HCT116 (cell line): Measurements from ENCODE around the gene FAM47B. TPM values are rescaled to one million over a fixed set of nuclear protein-coding genes. Genes with fewer than 3 reads are reported as not detected.

ENCODE experiments used
- ATAC-seq: fragments of 200-7000 bp; cut with Tn5 transposase; 2 replicates; pipeline ENCODE4 v1.9.1; 2020; ENCODE audit warnings: mild to moderate bottlenecking, moderate library complexity
- BruUV-seq: library from RNA; stranded (reverse); fragments of 400-500 nt; replicated peaks from 2 replicates; lab custom pipeline; 2021; lab: Mats Ljungman, UMichigan
- CTCF ChIA-PET: fragments of 300-600 bp; sonication (Branson Sonifier 250); formaldehyde crosslinking; loops from one replicate; lab custom pipeline; 2021; ENCODE audit warnings: antibody characterized with exemption; lab: Charles Lee
- POLR2A ChIA-PET: fragments of 300-600, 350-600 bp; sonication (Branson Sonifier 250); formaldehyde crosslinking; loops from one replicate; lab custom pipeline; 2021; ENCODE audit warnings: antibody characterized with exemption; lab: Charles Lee
- RAD21 ChIA-PET, 2 experiments: fragments of 300-600 bp; sonication (Branson Sonifier 250); formaldehyde crosslinking; loops; one replicate each; lab custom pipeline; 2023; ENCODE audit warnings: low total read pairs in 2 of 2; ENCODE audit not compliant: uncharacterized antibody in 2 of 2, unreplicated experiment in 2 of 2, low non-redundant PET in 1 of 2; lab: Charles Lee
- DNase-seq: peaks from one replicate; pipeline ENCODE4 v3.0.0-alpha.2; 2010; ENCODE audit warnings: low read depth, low spot score
- H2AFZ ChIP-seq: fragments of 200-600 bp; shearing (Covaris generic), sonication (generic); 2 replicates; pipeline ENCODE4 v1.6.1; 2017; ENCODE audit warnings: low read depth, mixed run types, mixed read lengths, antibody characterized with exemption, low read length; ENCODE audit not compliant: poor library complexity, severe bottlenecking
- H3K27ac ChIP-seq: 2 replicates; pipeline ENCODE4 v1.5.1; 2012; ENCODE audit warnings: low read depth, low read length
- H3K27me3 ChIP-seq: fragments of 200-600 bp; sonication (generic); 2 replicates; pipeline ENCODE4 v1.6.1; 2016; ENCODE audit warnings: mixed run types, low read length, mixed read lengths; ENCODE audit not compliant: insufficient read depth
- H3K36me3 ChIP-seq, 2 experiments: fragments of 200-500 bp in 1 of 2; fragments of 200-600 bp in 1 of 2; sonication (Bioruptor generic) in 1 of 2; sonication (generic) in 1 of 2; 2 replicates each; pipeline versions ENCODE4 v1.5.1 to v1.6.1; 2014 to 2016; ENCODE audit warnings: low read length in 2 of 2, inconsistent platforms in 1 of 2, mixed read lengths in 1 of 2, mixed run types in 1 of 2; ENCODE audit not compliant: insufficient read depth in 2 of 2, control insufficient read depth in 1 of 2
- H3K4me1 ChIP-seq, 2 experiments: fragments of 200-600 bp in 1 of 2; sonication (generic) in 1 of 2; 2 replicates each; pipeline versions ENCODE4 v1.5.1 to v1.6.1; 2012 to 2017; ENCODE audit warnings: low read length in 2 of 2, inconsistent platforms in 1 of 2, mild to moderate bottlenecking in 1 of 2, mixed read lengths in 1 of 2, mixed run types in 1 of 2, moderate library complexity in 1 of 2; ENCODE audit not compliant: insufficient read depth in 2 of 2, control insufficient read depth in 1 of 2
- H3K4me2 ChIP-seq: fragments of 200-600 bp; sonication (generic); 2 replicates; pipeline ENCODE4 v1.6.1; 2017; ENCODE audit warnings: mixed run types, low read length, mixed read lengths
- H3K4me3 ChIP-seq, 2 experiments: fragments of 200-600 bp in 1 of 2; sonication (generic) in 1 of 2; replicated peaks in 1 of 2; 2 replicates each; pipeline ENCODE4 v1.5.1; 2011 to 2016; ENCODE audit warnings: low read length in 2 of 2, control low read depth in 1 of 2, low read depth in 1 of 2, mild to moderate bottlenecking in 1 of 2, mixed read lengths in 1 of 2, mixed run types in 1 of 2
- H3K79me2 ChIP-seq: fragments of 200-600 bp; sonication (generic); 2 replicates; pipeline ENCODE4 v1.6.1; 2017; ENCODE audit warnings: mild to moderate bottlenecking, mixed run types, low read length, moderate library complexity, mixed read lengths; ENCODE audit not compliant: insufficient read depth
- H3K9ac ChIP-seq: fragments of 200-600 bp; sonication (generic); 2 replicates; pipeline ENCODE4 v1.6.1; 2016; ENCODE audit warnings: low read length, mixed read lengths
- H3K9me2 ChIP-seq: fragments of 200-600 bp; sonication (generic), shearing (Covaris generic); 2 replicates; pipeline ENCODE4 v1.6.1; 2017; ENCODE audit warnings: mixed run types, mild to moderate bottlenecking, moderate library complexity; ENCODE audit not compliant: insufficient read depth
- H3K9me3 ChIP-seq, 2 experiments: fragments of 200-500 bp in 1 of 2; fragments of 200-600 bp in 1 of 2; sonication (Bioruptor generic) in 1 of 2; sonication (generic) in 1 of 2; 2 replicates each; pipeline ENCODE4 v1.6.1; 2014 to 2017; ENCODE audit warnings: low read length in 2 of 2, mixed read lengths in 2 of 2, inconsistent platforms in 1 of 2, low read depth in 1 of 2, mild to moderate bottlenecking in 1 of 2, mixed run types in 1 of 2, moderate library complexity in 1 of 2; ENCODE audit not compliant: control insufficient read depth in 1 of 2, insufficient read depth in 1 of 2
- H4K20me1 ChIP-seq: fragments of 200-600 bp; sonication (generic), shearing (Covaris generic); 2 replicates; pipeline ENCODE4 v1.6.1; 2017; ENCODE audit warnings: mixed run types, mild to moderate bottlenecking, moderate library complexity; ENCODE audit not compliant: insufficient read depth
- EZH2phosphoT487 ChIP-seq: fragments of 200-600 bp; IDR thresholded peaks from 2 replicates; pipeline ENCODE4 v1.6.1; 2018; ENCODE audit warnings: antibody characterized with exemption, borderline replicate concordance
- JUND ChIP-seq: IDR thresholded peaks from 2 replicates; pipeline ENCODE4 v1.6.1; 2012
- SIN3A ChIP-seq: IDR thresholded peaks from 2 replicates; pipeline ENCODE4 v1.6.1; 2012; ENCODE audit warnings: low read depth
- YY1 ChIP-seq: IDR thresholded peaks from 2 replicates; pipeline ENCODE4 v1.6.1; 2011; ENCODE audit warnings: low read length, low read depth, moderate library complexity, mild to moderate bottlenecking; ENCODE audit not compliant: insufficient replicate concordance; ENCODE audit errors: extremely low read depth
- ZFX ChIP-seq: fragments of 450-650 bp; IDR thresholded peaks from 2 replicates; pipeline ENCODE4 v1.6.1; 2017
- ZNF274 ChIP-seq: fragments of 200-500 bp; sonication (Bioruptor generic); IDR thresholded peaks from 2 replicates; pipeline ENCODE4 v1.6.1; 2014; ENCODE audit warnings: mild to moderate bottlenecking, low read depth, low read length, inconsistent platforms
- intact Hi-C: fragments of 100-400 bp; cut with micrococcal nuclease; formaldehyde crosslinking; loops from 2 replicates; pipeline ENCODE4 v1.10.0; 2022
- total RNA-seq: library from RNA; stranded (reverse); gene quantifications from one replicate; pipeline ENCODE4 v1.2.1, GENCODE V29; 2021; ENCODE audit not compliant: unreplicated experiment
- TF ChIP-seq, protein P1 (sequence below): IDR thresholded peaks from 2 replicates; pipeline ENCODE4 v1.6.1; 2012
- TF ChIP-seq, protein P2 (sequence below): IDR thresholded peaks from 2 replicates; pipeline ENCODE4 v1.6.1; 2012
- TF ChIP-seq, protein P3 (sequence below): IDR thresholded peaks from 2 replicates; pipeline ENCODE4 v1.6.1; 2011; ENCODE audit warnings: mild to moderate bottlenecking, low read length, moderate library complexity; ENCODE audit not compliant: insufficient replicate concordance; ENCODE audit errors: extremely low read depth
- TF ChIP-seq, protein P4 (sequence below), 3 experiments: fragments of 200-600 bp in 1 of 3; sonication (generic) in 1 of 3; IDR thresholded peaks in 2 of 3; conservative IDR thresholded peaks in 1 of 3; 2 replicates each; pipeline ENCODE4 v1.5.1; 2012 to 2017; ENCODE audit warnings: low read depth in 2 of 3, low read length in 2 of 3, antibody characterized with exemption in 1 of 3, borderline replicate concordance in 1 of 3, control low read depth in 1 of 3, mild to moderate bottlenecking in 1 of 3, mixed read lengths in 1 of 3, mixed run types in 1 of 3, moderate library complexity in 1 of 3; ENCODE audit not compliant: insufficient read depth in 1 of 3

The FAM47B gene
- total RNA-seq, 1 experiment from 2014 or later = not detected

DNA sequence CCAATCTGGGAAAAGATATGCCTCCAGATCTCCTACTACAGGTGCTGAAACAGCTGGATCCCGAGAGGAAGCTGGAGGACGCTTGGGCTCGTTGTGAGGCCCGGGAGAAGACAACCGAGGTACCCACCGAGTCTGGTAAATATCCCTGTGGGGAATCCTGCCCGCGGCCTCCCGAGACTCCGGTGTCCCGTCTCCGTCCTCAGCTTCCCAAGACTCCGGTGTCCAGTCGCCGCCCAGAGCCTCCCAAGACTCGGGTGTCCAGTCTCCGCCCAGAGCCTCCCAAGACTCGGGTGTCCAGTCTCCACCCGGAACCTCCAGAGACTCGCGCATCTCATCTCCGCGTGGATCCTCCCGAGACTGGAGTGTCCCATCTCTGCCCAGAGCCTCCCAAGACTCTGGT, 639 bp downstream of the FAM47B start:
- no TSS peak for BruUV-seq
- POLR2A ChIA-PET = no interaction called here
- intact Hi-C loops = no loop called here

More for the DNA sequence above, 639 bp downstream of the FAM47B start:
- no peaks in the 10 kb centered on the region for H3K9me3 ChIP-seq
- no peak for TF ChIP-seq JUND
- TF ChIP-seq YY1 = no peak
- TF ChIP-seq, protein P1, sequence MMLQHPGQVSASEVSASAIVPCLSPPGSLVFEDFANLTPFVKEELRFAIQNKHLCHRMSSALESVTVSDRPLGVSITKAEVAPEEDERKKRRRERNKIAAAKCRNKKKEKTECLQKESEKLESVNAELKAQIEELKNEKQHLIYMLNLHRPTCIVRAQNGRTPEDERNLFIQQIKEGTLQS = no peak
- TF ChIP-seq, protein P2, sequence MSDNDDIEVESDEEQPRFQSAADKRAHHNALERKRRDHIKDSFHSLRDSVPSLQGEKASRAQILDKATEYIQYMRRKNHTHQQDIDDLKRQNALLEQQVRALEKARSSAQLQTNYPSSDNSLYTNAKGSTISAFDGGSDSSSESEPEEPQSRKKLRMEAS = no peak
- no peak for TF ChIP-seq ZFX
- TF ChIP-seq ZNF274 = no peak
- no peak for TF ChIP-seq EZH2phosphoT487
- TF ChIP-seq, protein P3, sequence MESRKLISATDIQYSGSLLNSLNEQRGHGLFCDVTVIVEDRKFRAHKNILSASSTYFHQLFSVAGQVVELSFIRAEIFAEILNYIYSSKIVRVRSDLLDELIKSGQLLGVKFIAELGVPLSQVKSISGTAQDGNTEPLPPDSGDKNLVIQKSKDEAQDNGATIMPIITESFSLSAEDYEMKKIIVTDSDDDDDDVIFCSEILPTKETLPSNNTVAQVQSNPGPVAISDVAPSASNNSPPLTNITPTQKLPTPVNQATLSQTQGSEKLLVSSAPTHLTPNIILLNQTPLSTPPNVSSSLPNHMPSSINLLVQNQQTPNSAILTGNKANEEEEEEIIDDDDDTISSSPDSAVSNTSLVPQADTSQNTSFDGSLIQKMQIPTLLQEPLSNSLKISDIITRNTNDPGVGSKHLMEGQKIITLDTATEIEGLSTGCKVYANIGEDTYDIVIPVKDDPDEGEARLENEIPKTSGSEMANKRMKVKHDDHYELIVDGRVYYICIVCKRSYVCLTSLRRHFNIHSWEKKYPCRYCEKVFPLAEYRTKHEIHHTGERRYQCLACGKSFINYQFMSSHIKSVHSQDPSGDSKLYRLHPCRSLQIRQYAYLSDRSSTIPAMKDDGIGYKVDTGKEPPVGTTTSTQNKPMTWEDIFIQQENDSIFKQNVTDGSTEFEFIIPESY = no peak
- no peak for TF ChIP-seq SIN3A
- TF ChIP-seq, protein P4, sequence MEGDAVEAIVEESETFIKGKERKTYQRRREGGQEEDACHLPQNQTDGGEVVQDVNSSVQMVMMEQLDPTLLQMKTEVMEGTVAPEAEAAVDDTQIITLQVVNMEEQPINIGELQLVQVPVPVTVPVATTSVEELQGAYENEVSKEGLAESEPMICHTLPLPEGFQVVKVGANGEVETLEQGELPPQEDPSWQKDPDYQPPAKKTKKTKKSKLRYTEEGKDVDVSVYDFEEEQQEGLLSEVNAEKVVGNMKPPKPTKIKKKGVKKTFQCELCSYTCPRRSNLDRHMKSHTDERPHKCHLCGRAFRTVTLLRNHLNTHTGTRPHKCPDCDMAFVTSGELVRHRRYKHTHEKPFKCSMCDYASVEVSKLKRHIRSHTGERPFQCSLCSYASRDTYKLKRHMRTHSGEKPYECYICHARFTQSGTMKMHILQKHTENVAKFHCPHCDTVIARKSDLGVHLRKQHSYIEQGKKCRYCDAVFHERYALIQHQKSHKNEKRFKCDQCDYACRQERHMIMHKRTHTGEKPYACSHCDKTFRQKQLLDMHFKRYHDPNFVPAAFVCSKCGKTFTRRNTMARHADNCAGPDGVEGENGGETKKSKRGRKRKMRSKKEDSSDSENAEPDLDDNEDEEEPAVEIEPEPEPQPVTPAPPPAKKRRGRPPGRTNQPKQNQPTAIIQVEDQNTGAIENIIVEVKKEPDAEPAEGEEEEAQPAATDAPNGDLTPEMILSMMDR (IDR thresholded peaks at IDR 0.05 in 2 of 3, conservative IDR thresholded peaks at IDR 0.05 in 1 of 3; ENCODE audit: borderline replicate concordance in 1 of 3, insufficient read depth in 1 of 3, low read depth in 2 of 3, low read length in 2 of 3) = no peak
- TF ChIP-seq, all 23 proteins: peak for 0
- no peaks in the 10 kb centered on the region for H3K9me2 ChIP-seq
- H4K20me1 ChIP-seq = no peaks in the 10 kb centered on the region
- RAD21 ChIA-PET = no interaction called here
- ATAC-seq (no peak), DNase-seq (no peak)
- H3K4me1 ChIP-seq = no peaks in the 10 kb centered on the region
- H3K4me2 ChIP-seq = no peak overlapping the region
- H3K79me2 ChIP-seq = no peaks in the 10 kb centered on the region
- H3K27ac ChIP-seq = no peak overlapping the region
- no peak overlapping the region for H3K4me3 ChIP-seq
- no peak overlapping the region for H2AFZ ChIP-seq
- no peaks in the 10 kb centered on the region for H3K27me3 ChIP-seq
- CTCF ChIA-PET = no interaction called here
- H3K36me3 ChIP-seq = no peaks in the 10 kb centered on the region
- H3K9ac ChIP-seq = no peak overlapping the region
